PC-9 (cell line): ENCODE results near the gene ZSCAN26. TPM values are rescaled to one million over a fixed set of nuclear protein-coding genes. Genes with fewer than 3 reads are reported as not detected.

Source experiments
- BruUV-seq: library from RNA; stranded (reverse); fragments of 400-500 nt; replicated peaks from 2 replicates; lab custom pipeline; 2021; lab: Mats Ljungman, UMichigan
- CTCF ChIA-PET: fragments of 300-600 bp; sonication (Branson Sonifier 250); formaldehyde crosslinking; loops from one replicate; lab custom pipeline; 2022; ENCODE audit warnings: antibody characterized with exemption; lab: Charles Lee
- POLR2A ChIA-PET: fragments of 300-600 bp; sonication (Branson Sonifier 250); formaldehyde crosslinking; loops from one replicate; lab custom pipeline; 2022; ENCODE audit warnings: antibody characterized with exemption; ENCODE audit not compliant: unreplicated experiment; lab: Charles Lee
- DNase-seq, 2 experiments: peaks; one replicate each; pipeline versions ENCODE4 v3.0.0 to v3.0.0-alpha.2; 2015 to 2022; ENCODE audit warnings: mixed read lengths in 1 of 2
- H2AFZ ChIP-seq: fragments of 200-600 bp; sonication (generic); 2 replicates; pipeline ENCODE4 v1.8.1; 2017; ENCODE audit warnings: antibody characterized with exemption
- H3F3A ChIP-seq: fragments of 200-600 bp; sonication (generic); 2 replicates; pipeline ENCODE4 v1.8.1; 2017; ENCODE audit warnings: antibody characterized with exemption, mild to moderate bottlenecking, low read depth; ENCODE audit not compliant: insufficient read depth
- H3K27ac ChIP-seq: fragments of 200-600 bp; sonication (generic); 2 replicates; pipeline ENCODE4 v1.6.1; 2016; ENCODE audit warnings: mixed run types
- H3K27me3 ChIP-seq: fragments of 200-600 bp; sonication (generic); 2 replicates; pipeline ENCODE4 v1.6.1; 2016; ENCODE audit warnings: low read depth, mixed run types; ENCODE audit not compliant: insufficient read depth
- H3K36me3 ChIP-seq: fragments of 200-600 bp; sonication (generic); 2 replicates; pipeline ENCODE4 v1.6.1; 2016; ENCODE audit warnings: low read depth, mixed run types
- H3K4me1 ChIP-seq: fragments of 200-600 bp; sonication (generic); replicated peaks from 2 replicates; pipeline ENCODE4 v1.6.1; 2016; ENCODE audit warnings: mixed run types; ENCODE audit not compliant: insufficient read depth
- H3K4me2 ChIP-seq: fragments of 200-600 bp; sonication (generic); 2 replicates; pipeline ENCODE4 v1.6.1; 2017; ENCODE audit warnings: mixed run types
- H3K4me3 ChIP-seq: fragments of 200-600 bp; sonication (generic); 2 replicates; pipeline ENCODE4 v1.6.1; 2016; ENCODE audit warnings: mixed run types
- H3K79me2 ChIP-seq: fragments of 200-600 bp; sonication (generic); 2 replicates; pipeline ENCODE4 v1.6.1; 2017; ENCODE audit warnings: low read depth, mixed run types
- H3K9me2 ChIP-seq: fragments of 200-600 bp; sonication (generic); 2 replicates; pipeline ENCODE4 v1.8.1; 2017; ENCODE audit warnings: mild to moderate bottlenecking; ENCODE audit not compliant: insufficient read depth
- H3K9me3 ChIP-seq: fragments of 200-600 bp; sonication (generic); 2 replicates; pipeline ENCODE4 v1.8.1; 2016; ENCODE audit warnings: low read depth; ENCODE audit not compliant: insufficient read depth
- H4K20me1 ChIP-seq: fragments of 200-600 bp; sonication (generic); 2 replicates; pipeline ENCODE4 v1.8.1; 2017; ENCODE audit not compliant: insufficient read depth
- CTCF ChIP-seq: fragments of 200-600 bp; sonication (generic); conservative IDR thresholded peaks from 2 replicates; pipeline ENCODE4 v1.6.1; 2017; ENCODE audit warnings: mixed run types, antibody characterized with exemption, mild to moderate bottlenecking, moderate library complexity
- EZH2 ChIP-seq: fragments of 200-600 bp; sonication (generic); IDR thresholded peaks from 2 replicates; pipeline ENCODE4 v1.8.0; 2017; ENCODE audit warnings: antibody characterized with exemption, low read depth
- intact Hi-C: fragments of 100-400 bp; cut with micrococcal nuclease; formaldehyde crosslinking; loops from one replicate; pipeline ENCODE4 v1.10.0; 2022; ENCODE audit not compliant: unreplicated experiment
- total RNA-seq: library from RNA; stranded (reverse); gene quantifications from 2 replicates; pipeline ENCODE4 v1.2.3, GENCODE V29; 2021

ZSCAN26 gene
- total RNA-seq, 1 experiment from 2014 or later, result 14.8 TPM

GRCh38 chr6:28218312-28219248 is 48.4 kb upstream of the ZSCAN26 start:
- Histone ChIP-seq H3K27me3 (no peaks in the 10 kb centered on the region), H3K79me2 (no peaks in the 10 kb centered on the region), H3K36me3 (no peaks in the 10 kb centered on the region), H3K27ac (no peak overlapping the region), H3K4me3 (peak overlapping the region; percentile 79), H3K9me2 (no peaks in the 10 kb centered on the region), H2AFZ (peak overlapping the region; percentile 98), H4K20me1 (no peaks in the 10 kb centered on the region), H3F3A (0 out of 2 replicates have a peak, but pooled peaks cover 11% of the 10 kb centered on the region), H3K4me2 (peak overlapping the region; percentile 95), H3K4me1 (peaks cover 11% of the 10 kb centered on the region), H3K9me3 (no peaks in the 10 kb centered on the region)
- intact Hi-C loops, result loop anchor here (10.0 kb wide), 1 partner anchor 366 kb away; a partner anchor contains a TSS
- peak in 1 of 2 experiments; percentile 70 for DNase-seq
- TSS peak; percentile 80 for BruUV-seq
- ChIA-PET POLR2A (interaction anchor here (0.5 to 0.7 kb wide), 3 partner anchors 19 to 135 kb away, joined by 3 to 5 read pairs (median 3); partner anchors contain the start of gene ZSCAN16), CTCF (interaction anchor here (0.5 to 1.2 kb wide), 4 partner anchors 137 to 1877 kb away, joined by 3 to 5 read pairs (median 4); no protein-coding TSS in a partner anchor)
- TF ChIP-seq CTCF (no peak), EZH2 (no peak)

- H3K9me3 ChIP-seq, result no peaks in the 10 kb centered on the region
- peaks cover 14% of the 10 kb centered on the region for H3K4me1 ChIP-seq
- no peaks in the 10 kb centered on the region for H3K36me3 ChIP-seq
- H3K79me2 ChIP-seq, result peaks cover under 1% of the 10 kb centered on the region; the same call in 1 of the 2 replicates
- POLR2A ChIA-PET, result no interaction called here
- H2AFZ ChIP-seq, result no peak overlapping the region
- 0 out of 2 replicates have a peak, but pooled peaks cover 11% of the 10 kb centered on the region for H3F3A ChIP-seq
- TF ChIP-seq CTCF (no peak), EZH2 (no peak)
- H3K4me2 ChIP-seq, result no peak overlapping the region
- no peaks in the 10 kb centered on the region for H3K9me2 ChIP-seq
- no peak overlapping the region for H3K27ac ChIP-seq
- no peaks in the 10 kb centered on the region for H4K20me1 ChIP-seq
- H3K4me3 ChIP-seq, result no peak overlapping the region
- intact Hi-C loops, result no loop called here
- no peak for DNase-seq
- BruUV-seq, result no TSS peak
- H3K27me3 ChIP-seq, result no peaks in the 10 kb centered on the region
- CTCF ChIA-PET, result no interaction called here
These were observed 46.4 kb upstream of the ZSCAN26 start for GRCh38 chr6:28220257-28221133.
